CD4-positive, alpha-beta T cell treated with Interleukin-12 subunit alpha and Interleukin-12 subunit beta, for 1 hour (primary cell): ENCODE measurements around the gene MYO1B.

Source experiments
- DNase-seq: peaks from one replicate; pipeline ENCODE4 v3.0.0-alpha.2; 2020

Gene MYO1B

DNA sequence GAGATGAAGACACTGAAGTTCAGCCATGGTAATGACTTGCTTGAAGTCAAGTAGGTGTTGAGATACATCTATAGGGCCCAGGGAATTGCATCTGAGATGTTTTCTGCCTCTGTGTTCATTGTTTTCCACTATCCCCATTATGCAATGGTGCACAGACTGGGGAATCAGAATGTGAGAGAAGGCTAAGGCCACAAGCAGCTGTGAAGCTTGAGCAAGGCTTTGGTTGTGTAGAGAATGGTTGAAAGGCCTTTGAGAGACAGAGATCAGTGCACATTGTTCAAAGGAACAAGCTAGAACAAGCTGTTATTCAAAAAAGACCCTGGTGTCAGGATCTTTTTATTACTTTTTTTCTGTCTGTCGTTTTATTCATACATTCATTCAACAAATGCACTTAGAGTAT, 82.3 kb downstream of the MYO1B start:
- DNase-seq, result no peak

- no peak for DNase-seq
These were observed 83.1 kb downstream of the MYO1B start for GRCh38 chr2:191328150-191328809.

- DNase-seq, result no peak
These were observed 84.6 kb downstream of the MYO1B start for GRCh38 chr2:191329841-191330240.

GRCh38 chr2:191333911-191334357, 88.7 kb downstream of the MYO1B start:
- DNase-seq, result no peak

DNA sequence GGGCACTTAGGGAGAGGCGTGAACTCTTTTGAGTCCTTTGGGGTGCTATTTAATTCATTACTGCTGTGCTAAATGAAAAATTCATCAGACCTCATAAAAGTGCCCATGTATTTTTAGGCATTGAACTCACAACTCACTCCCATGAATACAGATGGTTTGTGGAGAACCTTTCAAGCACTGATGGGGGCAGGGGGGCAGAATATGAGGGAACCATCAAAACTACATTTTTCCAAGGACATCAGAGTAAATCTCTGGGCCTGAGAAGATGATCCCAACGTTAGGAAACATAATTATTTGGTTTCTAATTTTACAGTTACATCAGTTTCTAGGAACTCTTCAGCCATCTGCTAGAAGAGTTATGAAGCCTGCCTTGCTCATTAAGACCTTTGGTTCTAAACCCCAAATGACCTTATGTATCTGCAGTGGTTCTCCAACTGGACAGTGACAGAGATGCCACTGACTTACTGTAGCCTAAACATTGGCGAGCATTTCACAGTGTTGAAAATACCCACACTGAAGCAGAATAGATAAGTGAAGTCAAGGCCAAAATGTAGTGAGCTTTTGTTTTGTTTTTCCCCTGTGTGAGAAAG, 90.8 kb downstream of the MYO1B start:
- no peak for DNase-seq

GRCh38 chr2:191341436-191341835, 96.2 kb downstream of the MYO1B start:
- no peak for DNase-seq

- no peak for DNase-seq
These were observed 98.7 kb downstream of the MYO1B start for GRCh38 chr2:191343796-191344338.

- no peak for DNase-seq
These were observed 100.6 kb downstream of the MYO1B start for GRCh38 chr2:191345788-191346187.

GRCh38 chr2:191347154-191347553, 102.0 kb downstream of the MYO1B start:
- no peak for DNase-seq

GRCh38 chr2:191347881-191348280, 102.7 kb downstream of the MYO1B start:
- no peak for DNase-seq

- no peak for DNase-seq
These were observed 104.8 kb downstream of the MYO1B start for GRCh38 chr2:191349990-191350389.

- no peak for DNase-seq
These were observed 105.6 kb downstream of the MYO1B start for GRCh38 chr2:191350826-191351225.

DNA sequence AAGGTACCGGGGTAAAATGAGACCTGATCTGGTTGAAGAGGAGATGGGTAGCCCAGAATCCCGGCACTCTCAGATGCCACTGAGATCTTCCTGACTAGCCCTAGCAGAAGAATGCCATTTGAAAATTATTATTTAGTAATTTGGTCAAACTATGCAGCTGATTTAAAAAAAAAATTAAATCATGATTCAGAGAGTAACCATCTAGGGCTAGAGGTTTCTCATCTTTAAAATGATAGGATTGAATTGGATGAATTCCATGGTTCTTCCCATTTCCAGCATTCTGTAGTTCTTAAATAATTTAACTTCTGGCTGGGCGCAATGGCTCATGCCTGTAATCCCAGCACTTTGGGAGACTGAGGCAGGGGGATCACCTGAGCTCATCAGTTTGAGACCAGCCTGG, 106.1 kb downstream of the MYO1B start:
- DNase-seq, result no peak

GRCh38 chr2:191351921-191352320, 106.7 kb downstream of the MYO1B start:
- DNase-seq, result no peak

DNA sequence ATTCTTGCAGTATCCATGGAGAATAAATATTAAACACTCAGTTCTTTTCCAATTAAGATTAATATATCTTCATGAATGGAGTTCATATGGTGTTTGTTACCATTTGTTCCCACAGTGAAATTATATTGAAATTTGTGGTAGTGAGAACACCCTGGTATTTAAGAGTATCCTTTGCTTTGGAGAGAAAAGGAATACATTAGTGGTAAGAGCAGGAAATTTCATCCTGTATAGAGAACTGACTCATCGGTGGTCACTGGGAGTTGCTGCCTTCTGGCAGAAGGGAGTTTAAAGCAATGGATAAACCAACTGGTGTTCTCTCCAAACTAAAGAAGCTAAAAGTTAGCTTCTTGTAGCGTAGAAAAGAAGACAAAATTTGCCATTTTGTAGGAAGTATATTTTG, 107.3 kb downstream of the MYO1B start:
- DNase-seq, result no peak

DNA sequence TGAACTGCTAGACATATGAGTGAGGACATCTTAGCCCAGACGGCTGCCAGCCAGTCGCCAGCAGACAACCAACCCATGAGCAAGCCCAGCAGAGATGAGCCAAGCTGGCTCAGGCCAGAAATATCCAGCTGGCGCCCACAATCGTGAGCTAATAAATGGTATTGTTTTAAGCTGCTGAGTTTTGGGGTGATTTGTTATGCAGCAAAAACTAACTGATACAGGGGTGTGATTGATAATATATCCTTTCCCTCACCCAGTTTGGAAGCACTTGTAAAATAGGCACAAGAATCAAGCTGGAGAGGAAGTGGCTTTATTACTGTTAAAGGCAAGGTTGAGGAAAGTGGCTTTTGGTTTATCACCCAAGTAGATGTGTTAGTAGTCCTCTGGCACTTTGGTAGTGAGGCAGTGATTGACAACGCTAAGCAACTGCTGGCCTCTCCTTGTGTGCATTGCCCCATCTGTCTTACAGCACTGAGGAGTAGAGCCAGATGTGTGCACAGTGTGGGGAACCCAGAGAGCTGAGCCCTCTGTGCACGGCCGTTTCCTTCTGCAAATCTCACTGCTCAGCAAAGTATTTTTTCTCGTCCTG, 110.1 kb downstream of the MYO1B start:
- DNase-seq, result no peak

GRCh38 chr2:191357678-191358077, 112.5 kb downstream of the MYO1B start:
- no peak for DNase-seq

DNA sequence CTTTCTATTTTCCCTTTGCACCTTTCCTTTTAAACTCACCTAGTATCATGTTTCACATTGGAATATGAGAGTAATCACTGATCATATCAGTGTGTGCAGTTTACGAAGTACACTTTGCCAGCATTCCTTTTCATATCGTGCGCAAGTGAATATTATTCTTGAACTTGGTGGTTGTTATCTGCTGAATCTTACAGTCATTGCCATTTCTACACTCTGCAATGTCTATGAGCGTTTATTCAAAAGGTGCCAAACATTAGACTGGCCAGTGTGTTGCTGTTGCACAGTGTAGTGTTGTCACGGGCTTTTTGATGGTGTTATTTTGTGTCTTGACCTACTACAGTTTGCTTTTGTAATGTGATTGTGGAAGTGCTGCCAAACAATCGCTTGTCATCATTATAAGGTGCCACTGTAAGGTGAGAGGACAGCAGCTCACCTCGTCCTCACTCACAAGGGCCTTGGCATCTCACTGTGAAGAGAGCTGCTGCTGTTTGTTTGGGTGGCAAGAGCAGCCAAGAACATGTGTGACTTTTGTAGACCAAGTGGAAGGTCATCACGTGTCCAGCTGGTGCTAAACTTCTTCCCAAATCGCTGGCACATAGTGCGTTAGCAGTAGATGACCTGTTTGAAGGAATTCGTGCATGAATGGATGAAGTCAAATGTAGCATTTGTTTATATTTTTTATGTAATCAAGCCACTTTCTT, 113.3 kb downstream of the MYO1B start:
- no peak for DNase-seq

DNA sequence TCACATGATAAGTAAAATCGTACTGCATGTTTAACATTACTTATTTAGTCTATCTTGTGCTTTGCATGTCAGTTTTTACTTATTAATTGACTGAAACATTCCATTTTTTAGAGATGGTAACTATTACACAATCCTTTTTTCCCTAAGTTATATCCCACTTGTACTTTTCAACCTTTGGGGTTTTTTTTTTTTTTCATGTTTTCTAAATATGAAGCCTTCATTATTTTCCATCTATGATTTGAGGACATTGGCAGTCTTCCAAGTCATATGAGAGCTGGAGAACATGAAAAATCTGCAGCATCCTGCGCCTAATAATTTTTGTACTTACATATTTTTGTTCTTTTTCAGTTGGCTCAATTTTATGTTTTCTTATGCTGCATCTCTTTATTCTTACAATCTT, 113.9 kb downstream of the MYO1B start:
- no peak for DNase-seq

- no peak for DNase-seq
These were observed 115.7 kb downstream of the MYO1B start for GRCh38 chr2:191360918-191361317.

DNA sequence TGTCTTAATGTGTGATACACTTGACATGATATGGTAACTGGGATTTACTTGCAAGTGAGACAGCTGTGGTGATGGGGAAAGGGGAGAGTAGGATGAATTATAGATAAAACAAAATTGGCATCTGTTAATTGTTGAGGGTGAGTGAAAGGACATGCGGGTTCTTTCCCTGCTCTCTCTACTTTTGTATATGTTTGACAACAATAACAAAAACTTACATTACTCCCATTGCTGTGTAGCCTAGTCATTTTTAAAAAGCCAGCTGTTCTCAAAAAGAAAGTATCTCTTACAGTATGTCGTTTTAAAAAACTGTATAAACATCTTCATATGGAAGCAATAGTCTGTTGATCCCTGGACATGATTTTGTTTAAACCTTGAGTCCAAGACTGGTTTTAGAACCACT, 117.6 kb downstream of the MYO1B start:
- no peak for DNase-seq

DNA sequence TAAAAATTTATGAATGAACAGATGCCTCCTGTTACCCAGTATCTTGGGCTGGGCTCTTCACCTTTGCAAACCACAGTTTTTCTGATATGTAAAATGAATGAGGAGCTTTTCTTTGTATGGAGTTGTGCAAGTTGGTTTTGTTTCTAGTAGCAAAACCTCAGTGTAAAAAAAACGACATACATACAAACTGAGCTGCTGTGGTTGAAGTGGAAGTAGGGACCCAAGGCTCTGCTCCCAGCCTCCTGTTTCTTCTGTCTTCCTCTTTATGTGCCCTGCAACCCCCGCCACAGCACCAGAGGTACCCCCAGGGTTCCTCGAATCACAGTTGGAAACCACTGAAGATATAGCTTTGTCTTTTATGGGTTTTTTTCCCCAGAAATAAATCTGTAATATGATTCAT, 118.1 kb downstream of the MYO1B start:
- no peak for DNase-seq

DNA sequence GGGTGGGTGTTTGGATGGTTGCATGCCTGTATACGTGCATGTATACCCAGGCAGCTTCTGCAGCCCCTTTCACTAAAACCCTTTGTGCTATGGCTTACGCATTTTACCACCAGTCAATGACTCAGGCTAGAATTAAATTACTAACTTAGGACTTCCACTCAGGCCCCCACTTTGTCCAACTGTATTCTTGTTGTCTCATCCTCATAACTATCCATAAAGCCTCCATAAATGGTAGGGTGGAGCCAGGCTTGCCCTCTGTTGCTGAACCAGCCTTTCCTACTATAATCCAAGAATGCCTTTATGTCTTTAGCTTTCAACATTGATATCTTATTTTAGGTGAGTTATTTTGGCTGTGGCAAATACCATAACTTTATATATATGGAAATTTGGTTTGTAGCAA, 119.9 kb downstream of the MYO1B start:
- DNase-seq, result no peak

DNA sequence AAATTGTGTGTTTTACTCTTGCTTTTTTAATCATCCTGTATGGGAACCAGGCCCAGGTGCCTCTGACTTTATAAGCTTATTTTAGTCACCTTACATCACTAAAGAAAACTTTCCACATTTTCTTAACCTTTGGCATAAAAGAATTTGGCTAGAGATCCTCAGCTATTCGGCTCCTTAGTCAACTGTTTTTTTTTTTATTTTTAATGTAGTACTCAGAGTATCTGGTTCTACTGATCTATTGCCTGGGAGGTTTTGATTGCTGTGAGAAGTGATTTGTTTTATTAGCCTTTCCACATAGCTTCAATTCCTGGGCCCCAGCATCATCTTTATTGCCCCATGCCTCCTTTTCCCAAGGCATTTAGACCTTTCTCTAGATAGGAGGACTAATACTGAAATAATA, 121.0 kb downstream of the MYO1B start:
- no peak for DNase-seq
